NCI-H82 (cell line): ENCODE measurements around the gene CPB2.

Experiments used
- DNase-seq: peaks from one replicate; lab custom pipeline; 2025; lab: John Stamatoyannopoulos, UW

CPB2 gene

GRCh38 chr13:46104868-46105267 lies at the start of gene CPB2:
CPB2 (minus strand) TSS chr13:46105033; CDS start chr13:46105009, 24 bp downstream.
- DNase-seq = no peak

- no peak for DNase-seq
These were observed 49.4 kb upstream of the CPB2 start for GRCh38 chr13:46154136-46154801.

- no peak for DNase-seq
These were observed 47.9 kb upstream of the CPB2 start for GRCh38 chr13:46152627-46153328.

- DNase-seq = no peak
These were observed 45.4 kb upstream of the CPB2 start for GRCh38 chr13:46150134-46150693.

GRCh38 chr13:46149272-46150133 lies 44.7 kb upstream of the CPB2 start:
- DNase-seq = no peak

- peak; percentile 55 for DNase-seq
These were observed 42.1 kb upstream of the CPB2 start for GRCh38 chr13:46146898-46147297.

- DNase-seq = no peak
These were observed 41.1 kb upstream of the CPB2 start for GRCh38 chr13:46145950-46146349.

GRCh38 chr13:46145135-46145534 lies 40.3 kb upstream of the CPB2 start:
- no peak for DNase-seq

- DNase-seq = no peak
These were observed 38.4 kb upstream of the CPB2 start for GRCh38 chr13:46143184-46143701.

- no peak for DNase-seq
These were observed 37.9 kb upstream of the CPB2 start for GRCh38 chr13:46142776-46143175.

- peak; percentile 25 for DNase-seq
These were observed 35.2 kb upstream of the CPB2 start for GRCh38 chr13:46140044-46140443.

GRCh38 chr13:46137627-46138317 lies 32.9 kb upstream of the CPB2 start:
- DNase-seq = no peak

- DNase-seq = no peak
These were observed 31.9 kb upstream of the CPB2 start for GRCh38 chr13:46136688-46137087.

- DNase-seq = no peak
These were observed 30.2 kb upstream of the CPB2 start for GRCh38 chr13:46134961-46135522.

GRCh38 chr13:46134494-46134893 lies 29.7 kb upstream of the CPB2 start:
- no peak for DNase-seq

- DNase-seq = no peak
These were observed 27.3 kb upstream of the CPB2 start for GRCh38 chr13:46132109-46132508.

GRCh38 chr13:46131705-46132104 lies 26.9 kb upstream of the CPB2 start:
- DNase-seq = no peak

- no peak for DNase-seq
These were observed 25.3 kb upstream of the CPB2 start for GRCh38 chr13:46129955-46130618.

GRCh38 chr13:46129124-46129523 lies 24.3 kb upstream of the CPB2 start:
- no peak for DNase-seq

- no peak for DNase-seq
These were observed 22.7 kb upstream of the CPB2 start for GRCh38 chr13:46127358-46128023.
